Naive B cell (primary cell): Measurements from ENCODE around the gene ZNF485. TPM values are rescaled to one million over a fixed set of nuclear protein-coding genes. Genes with fewer than 3 reads are reported as not detected.

Source experiments
- ATAC-seq, 2 donors: fragments of 150-1000 bp; cut with Tn5 transposase; 2 replicates each; pipeline ENCODE4 v1.10.0; 2021; ENCODE audit warnings: low read depth in 2 of 2, mild to moderate bottlenecking in 2 of 2, moderate library complexity in 2 of 2
- DNase-seq: peaks from one replicate; pipeline ENCODE4 v3.0.0; 2022
- H3K27ac Mint-ChIP-seq, 6 donors: one replicate each; pipeline ENCODE4 v1.8.0; 2020 to 2022; ENCODE audit warnings: mild to moderate bottlenecking in 6 of 6, mixed read lengths in 6 of 6, moderate library complexity in 5 of 6, inconsistent platforms in 2 of 6
- H3K27me3 Mint-ChIP-seq, 3 donors: one replicate each; pipeline ENCODE4 v1.8.0; 2021 to 2022; ENCODE audit warnings: mixed read lengths in 3 of 3, mild to moderate bottlenecking in 1 of 3
- H3K36me3 Mint-ChIP-seq, 2 donors: one replicate each; pipeline ENCODE4 v1.8.0; 2020 to 2022; ENCODE audit warnings: mixed read lengths in 2 of 2, inconsistent platforms in 1 of 2, mild to moderate bottlenecking in 1 of 2
- H3K4me1 Mint-ChIP-seq, 3 donors: one replicate each; pipeline ENCODE4 v1.8.0; 2020 to 2022; ENCODE audit warnings: mixed read lengths in 3 of 3, inconsistent platforms in 1 of 3, mild to moderate bottlenecking in 1 of 3, moderate library complexity in 1 of 3
- H3K4me3 Mint-ChIP-seq, 8 donors: one replicate each; pipeline ENCODE4 v1.8.0; 2020 to 2022; ENCODE audit warnings: mild to moderate bottlenecking in 8 of 8, mixed read lengths in 8 of 8, moderate library complexity in 8 of 8, inconsistent platforms in 2 of 8
- H3K9me3 Mint-ChIP-seq, 7 donors: one replicate each; pipeline ENCODE4 v1.8.0; 2020 to 2022; ENCODE audit warnings: mixed read lengths in 7 of 7, mild to moderate bottlenecking in 5 of 7, inconsistent platforms in 2 of 7, moderate library complexity in 1 of 7
- polyA plus RNA-seq, 6 donors: library from polyadenylated mRNA; unstranded; fragments of 300-500 nt; fragmentation: Illumina TruSeq; gene quantifications; one replicate each; pipeline ENCODE4 v1.2.3, GENCODE V29; 2021; ENCODE audit warnings: low read depth in 6 of 6

Gene ZNF485
- polyA plus RNA-seq, 6 donors from 2014 or later: 3.7 to 9.4 (median 7.4) TPM

DNA sequence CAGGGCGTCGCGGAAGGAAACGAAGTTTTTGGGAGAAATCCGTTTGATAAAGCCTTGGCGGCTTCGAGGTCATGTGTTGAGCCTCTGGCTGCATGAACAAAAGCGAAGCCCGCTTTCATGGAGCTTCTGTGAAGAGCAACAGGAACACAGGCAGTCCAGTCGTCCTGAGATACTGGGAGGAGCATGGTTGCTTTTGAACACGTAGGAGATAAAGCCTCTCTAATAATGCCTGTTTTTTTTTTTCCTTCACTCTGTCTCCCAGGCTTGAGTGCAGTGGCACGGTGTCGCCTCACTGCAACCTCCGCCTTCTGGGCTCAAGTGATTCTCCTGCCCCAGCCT lies 42.9 kb downstream of the ZNF485 start:
- Mint-ChIP-seq H3K4me1 (peaks cover 12 to 24% (median 22%) of the 10 kb centered on the region in 3 donors), H3K27ac (peak overlapping the region in 3 of 6 donors; percentile 76 to 94 (median 80)), H3K9me3 (peaks cover 8 to 27% (median 21%) of the 10 kb centered on the region in 7 donors), H3K4me3 (peak overlapping the region; percentile 89 to 99 (median 96)), H3K36me3 (peaks cover 21 to 25% of the 10 kb centered on the region in 2 donors), H3K27me3 (peaks cover 4 to 18% (median 4%) of the 10 kb centered on the region in 3 donors)
- DNase-seq (no peak), ATAC-seq (no peak)

DNA sequence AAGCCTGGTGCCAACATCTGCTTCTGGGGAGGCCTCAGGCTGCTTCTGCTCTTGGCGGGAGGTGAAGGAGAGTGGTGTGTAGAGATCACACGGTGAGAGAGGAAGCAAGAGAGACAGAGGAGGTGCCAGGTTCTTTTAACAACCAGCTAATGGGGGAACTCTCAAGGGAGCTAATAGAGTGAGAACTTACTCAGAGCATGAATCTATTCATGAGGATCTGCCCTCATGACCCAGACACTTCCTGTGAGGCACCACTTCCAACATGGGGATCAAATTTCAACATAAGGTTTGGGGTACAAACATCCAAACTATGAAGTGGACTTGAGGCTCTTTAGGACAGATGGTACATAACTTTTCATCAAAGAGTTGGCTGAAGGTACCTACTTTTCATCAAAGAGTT lies 47.5 kb downstream of the ZNF485 start:
- H3K27me3 Mint-ChIP-seq: peaks cover 15 to 36% (median 23%) of the 10 kb centered on the region in 3 donors
- no peak for ATAC-seq
- no peak overlapping the region for H3K4me3 Mint-ChIP-seq
- no peaks in the 10 kb centered on the region for H3K9me3 Mint-ChIP-seq
- H3K4me1 Mint-ChIP-seq: peaks cover 8 to 10% (median 9%) of the 10 kb centered on the region in 3 donors
- no peak for DNase-seq
- H3K27ac Mint-ChIP-seq: peak overlapping the region in 1 of 6 donors; percentile 9
- H3K36me3 Mint-ChIP-seq: no peaks in the 10 kb centered on the region

DNA sequence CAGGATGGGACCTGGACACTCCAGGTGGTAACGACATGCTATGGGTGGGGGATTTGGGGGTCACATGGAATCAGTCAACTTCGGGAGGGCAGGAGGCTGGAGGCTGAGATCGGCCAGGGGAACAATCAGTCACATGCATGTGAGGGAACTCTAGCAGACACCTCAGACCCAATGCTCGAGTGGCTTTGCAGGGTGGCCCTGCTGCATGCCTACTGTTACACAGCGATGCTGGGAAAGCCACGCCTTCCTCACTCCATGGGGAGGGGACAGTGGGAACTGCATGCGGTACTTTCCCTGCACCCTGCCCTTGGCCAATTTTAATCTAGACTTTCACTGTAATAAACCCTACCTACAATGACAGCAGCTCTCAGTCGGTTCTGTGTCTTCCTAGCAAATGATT lies 49.1 kb downstream of the ZNF485 start:
- peak overlapping the region in 1 of 8 donors; percentile 25 for H3K4me3 Mint-ChIP-seq
- no peaks in the 10 kb centered on the region for H3K36me3 Mint-ChIP-seq
- H3K27me3 Mint-ChIP-seq: peaks cover 22 to 41% (median 34%) of the 10 kb centered on the region in 3 donors
- no peaks in the 10 kb centered on the region for H3K9me3 Mint-ChIP-seq
- H3K27ac Mint-ChIP-seq: no peak overlapping the region
- DNase-seq (no peak), ATAC-seq (no peak)
- H3K4me1 Mint-ChIP-seq: no peaks in the 10 kb centered on the region

DNA sequence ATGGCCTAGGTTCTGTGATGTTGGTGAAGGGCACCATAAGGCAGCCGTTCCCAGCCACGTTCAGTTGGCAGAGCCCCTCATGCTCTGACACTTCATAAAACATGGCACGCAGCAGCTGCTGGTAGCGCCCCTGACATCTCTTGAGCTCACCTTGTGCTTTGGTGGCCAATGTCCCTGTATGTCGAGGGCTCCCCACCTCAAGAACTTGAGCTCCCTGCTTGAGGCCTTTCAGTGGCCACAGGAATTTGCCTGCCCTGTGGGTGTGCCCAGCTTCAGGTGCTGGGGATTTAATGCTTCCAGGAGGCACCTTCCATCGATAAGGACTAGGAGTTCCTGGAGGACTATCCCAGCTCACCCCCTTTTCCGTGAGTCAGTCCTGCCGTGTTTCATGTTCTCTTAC lies 52.0 kb downstream of the ZNF485 start:
- no peak for ATAC-seq
- H3K4me3 Mint-ChIP-seq: no peak overlapping the region
- H3K36me3 Mint-ChIP-seq: peaks cover 4 to 7% of the 10 kb centered on the region in 2 donors
- DNase-seq: no peak
- peaks cover 27 to 48% (median 35%) of the 10 kb centered on the region in 3 donors for H3K27me3 Mint-ChIP-seq
- no peak overlapping the region for H3K27ac Mint-ChIP-seq
- peaks cover 0 to 10% (median 5%) of the 10 kb centered on the region in 7 donors for H3K9me3 Mint-ChIP-seq
- H3K4me1 Mint-ChIP-seq: no peaks in the 10 kb centered on the region

DNA sequence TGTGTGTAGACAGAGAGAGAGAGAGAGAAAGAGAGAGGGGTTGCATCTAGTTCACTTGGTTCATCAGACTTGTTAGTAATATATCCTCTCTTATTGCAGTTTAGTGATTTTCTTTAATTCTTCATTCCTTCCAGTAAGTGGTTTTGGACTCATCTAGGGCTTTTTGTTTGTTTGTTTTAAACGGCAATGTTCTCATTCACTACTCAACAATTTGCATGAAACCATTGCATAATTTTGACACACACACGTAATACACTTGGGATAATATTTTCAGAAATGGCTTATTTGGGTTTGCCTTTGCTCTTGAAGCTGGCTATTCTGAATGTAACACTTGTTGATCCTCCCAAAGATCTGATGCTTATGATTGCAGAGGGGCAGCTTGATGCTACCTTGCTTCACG lies 58.8 kb downstream of the ZNF485 start:
- H3K27ac Mint-ChIP-seq: no peak overlapping the region
- no peak for ATAC-seq
- H3K27me3 Mint-ChIP-seq: peaks cover 33 to 76% (median 58%) of the 10 kb centered on the region in 3 donors
- no peak overlapping the region for H3K4me3 Mint-ChIP-seq
- peaks cover 0 to 8% (median 4%) of the 10 kb centered on the region in 3 donors for H3K4me1 Mint-ChIP-seq
- DNase-seq: no peak
- peaks cover 0 to 16% (median 8%) of the 10 kb centered on the region in 7 donors for H3K9me3 Mint-ChIP-seq
- peaks cover 5 to 17% of the 10 kb centered on the region in 2 donors for H3K36me3 Mint-ChIP-seq

DNA sequence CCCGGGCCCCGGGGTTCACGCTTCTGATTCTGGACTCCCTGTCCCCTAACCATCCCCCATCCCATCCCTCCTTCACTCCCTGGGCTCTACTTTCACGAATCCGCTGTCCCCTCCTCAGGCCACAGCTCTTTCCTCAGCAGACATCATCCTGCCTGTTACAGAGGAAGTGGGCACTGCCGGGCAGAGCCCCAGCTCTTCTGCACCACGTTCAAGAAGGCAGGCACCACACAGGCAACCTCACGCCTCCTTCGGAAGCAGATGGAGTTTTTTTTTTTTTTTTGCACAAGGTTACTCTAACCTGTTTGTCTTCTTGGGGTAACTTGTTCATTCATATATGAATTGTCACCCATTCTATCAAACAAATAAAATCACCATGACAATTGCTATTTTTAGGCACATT lies 60.3 kb downstream of the ZNF485 start:
- DNase-seq: no peak
- Mint-ChIP-seq H3K27me3 (peaks cover 37 to 83% (median 68%) of the 10 kb centered on the region in 3 donors), H3K36me3 (peaks cover 5 to 17% of the 10 kb centered on the region in 2 donors), H3K4me1 (peaks cover 0 to 11% (median 6%) of the 10 kb centered on the region in 3 donors), H3K4me3 (no peak overlapping the region), H3K9me3 (peaks cover 0 to 16% (median 8%) of the 10 kb centered on the region in 7 donors), H3K27ac (no peak overlapping the region)
- no peak for ATAC-seq

DNA sequence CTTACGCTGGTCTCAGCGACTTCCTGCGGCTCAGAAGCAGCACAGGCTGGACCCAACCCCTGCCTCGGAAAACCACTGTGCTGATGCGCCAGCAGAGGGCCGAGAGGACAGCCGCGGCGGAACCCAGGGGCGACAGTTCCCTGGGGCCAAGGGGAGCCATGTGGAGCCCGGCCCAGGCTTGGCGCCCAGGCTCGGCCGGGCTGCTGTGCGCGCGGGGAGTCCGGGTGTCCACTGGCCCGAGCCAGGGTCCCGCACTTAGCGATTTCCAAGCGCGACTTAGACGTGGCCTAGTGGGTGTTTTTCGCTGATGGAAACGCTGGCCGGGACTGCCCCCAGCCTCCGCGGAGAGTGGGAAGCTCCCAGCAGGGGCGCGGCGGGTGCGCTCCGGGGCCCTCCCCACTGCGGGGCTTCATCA lies 61.1 kb downstream of the ZNF485 start:
- peaks cover 34 to 83% (median 72%) of the 10 kb centered on the region in 3 donors for H3K27me3 Mint-ChIP-seq
- DNase-seq: no peak

More for the DNA sequence above, 61.1 kb downstream of the ZNF485 start:
- H3K4me1 Mint-ChIP-seq: peaks cover 0 to 13% (median 7%) of the 10 kb centered on the region in 3 donors
- no peak overlapping the region for H3K4me3 Mint-ChIP-seq
- H3K36me3 Mint-ChIP-seq: peaks cover 5 to 17% of the 10 kb centered on the region in 2 donors
- no peak overlapping the region for H3K27ac Mint-ChIP-seq
- H3K9me3 Mint-ChIP-seq: peaks cover 0 to 10% (median 8%) of the 10 kb centered on the region in 7 donors
- no peak for ATAC-seq

Other genes with a start within 250 kb of the ZNF485 start
- gene FXYD4, start 234.8 kb upstream of the ZNF485 start, polyA plus RNA-seq: not detected
- 100 to 1,000 TPM; 166 to 228 (median 215) TPM for gene HNRNPF, start 197.3 kb upstream of the ZNF485 start, polyA plus RNA-seq
- 10 to 100 TPM in 2 of 6 donors, 1 to 10 TPM in 4; 5.6 to 18.3 (median 9.2) TPM for gene ZNF487, start 169.3 kb upstream of the ZNF485 start, polyA plus RNA-seq
- gene ZNF239, start 31.8 kb upstream of the ZNF485 start, polyA plus RNA-seq: 10 to 100 TPM in 1 of 6 donors, 1 to 10 TPM in 5; 1.9 to 14.1 (median 3.0) TPM
- 100 to 1,000 TPM in 1 of 6 donors, 10 to 100 TPM in 5; 68.9 to 135 (median 83.1) TPM for gene ZNF32, start 42.4 kb downstream of the ZNF485 start, polyA plus RNA-seq